Esophagus muscularis mucosa (tissue), 3 donors: ENCODE measurements around the gene DYNC1LI1.

Source experiments
- CTCF ChIP-seq, 3 experiments: fragments of 200-600 bp in 2 of 3; fragments of 450-650 bp in 1 of 3; sonication (generic) in 2 of 3; IDR thresholded peaks; one replicate each; pipeline ENCODE4 v1.5.1; 2017 to 2019; ENCODE audit warnings: antibody characterized with exemption in 3 of 3, mild to moderate bottlenecking in 2 of 3, moderate library complexity in 1 of 3
- POLR2AphosphoS5 ChIP-seq, 2 donors: sonication (generic); formaldehyde crosslinking; IDR thresholded peaks; one replicate each; pipeline ENCODE4 v1.6.1; 2017; ENCODE audit warnings: antibody characterized with exemption in 2 of 2

- TF ChIP-seq CTCF (IDR thresholded peaks at IDR 0.05): no peak
- TF ChIP-seq POLR2AphosphoS5 (IDR thresholded peaks at IDR 0.05): no peak
Measured at GRCh38 chr3:32586356-32586755, 15.7 kb upstream of the DYNC1LI1 start.
